Amygdala (tissue), 56 donors: ENCODE data around the gene SPRR4.

Experiments used
- DNase-seq, 56 donors: peaks; one replicate each; lab custom pipeline; 2025; lab: John Stamatoyannopoulos, UW

Gene SPRR4

GRCh38 chr1:152964536-152964935, 5.9 kb upstream of the SPRR4 start:
- no peak for DNase-seq

- no peak for DNase-seq
Observed at GRCh38 chr1:152965853-152966252, 4.6 kb upstream of the SPRR4 start.

GRCh38 chr1:152967201-152967600, 3.2 kb upstream of the SPRR4 start:
- no peak for DNase-seq

GRCh38 chr1:152968248-152968647, 2.2 kb upstream of the SPRR4 start:
- DNase-seq, result no peak

GRCh38 chr1:152969036-152969435, 1.4 kb upstream of the SPRR4 start:
- DNase-seq, result no peak

- no peak for DNase-seq
Observed at GRCh38 chr1:152972196-152972886, 1.9 kb downstream of the SPRR4 start.

- DNase-seq, result no peak
Observed at GRCh38 chr1:152976688-152977087, 6.2 kb downstream of the SPRR4 start.

GRCh38 chr1:152977614-152978013, 7.2 kb downstream of the SPRR4 start:
- no peak for DNase-seq

GRCh38 chr1:152980676-152981075, 10.2 kb downstream of the SPRR4 start:
- DNase-seq, result no peak

- DNase-seq, result no peak
Observed at GRCh38 chr1:152981146-152981871, 10.9 kb downstream of the SPRR4 start.

- DNase-seq, result no peak
Observed at GRCh38 chr1:152982076-152982475, 11.6 kb downstream of the SPRR4 start.

- DNase-seq, result no peak
Observed at GRCh38 chr1:152983234-152983633, 12.8 kb downstream of the SPRR4 start.

- DNase-seq, result no peak
Observed at GRCh38 chr1:152983743-152984142, 13.3 kb downstream of the SPRR4 start, which contains the start of gene SPRR1A. TSS of gene SPRR1A (plus strand) at chr1:152984081. CDS start at chr1:152985231, 1,150 bp downstream.

GRCh38 chr1:152986578-152986977, 16.1 kb downstream of the SPRR4 start:
- DNase-seq, result no peak

GRCh38 chr1:152993186-152993585, 22.7 kb downstream of the SPRR4 start:
- peak in 2 of 56 donors; percentile 2 to 9 for DNase-seq

GRCh38 chr1:152995842-152996241, 25.4 kb downstream of the SPRR4 start:
- no peak for DNase-seq

GRCh38 chr1:152996633-152997400, 26.4 kb downstream of the SPRR4 start:
- peak in 11 of 56 donors; percentile 1 to 50 (median 6) for DNase-seq

GRCh38 chr1:152997901-152998300, 27.5 kb downstream of the SPRR4 start:
- DNase-seq, result no peak

GRCh38 chr1:152998476-152998875, 28.0 kb downstream of the SPRR4 start:
- no peak for DNase-seq

GRCh38 chr1:152999818-153000217, 29.4 kb downstream of the SPRR4 start:
- no peak for DNase-seq

GRCh38 chr1:153000294-153000693, 29.8 kb downstream of the SPRR4 start:
- no peak for DNase-seq
